Loucy (cell line): Measurements from ENCODE around the gene ESAM.

ENCODE experiments used
- H2AFZ ChIP-seq: fragments of 200-600 bp; sonication (generic); 2 replicates; pipeline ENCODE4 v1.6.0; 2016; ENCODE audit warnings: antibody characterized with exemption, mild to moderate bottlenecking, low read length, moderate library complexity
- H3F3A ChIP-seq: fragments of 200-600 bp; 2 replicates; pipeline ENCODE4 v1.6.0; 2016; ENCODE audit warnings: antibody characterized with exemption, low read depth, mild to moderate bottlenecking
- H3K27me3 ChIP-seq: fragments of 200-600 bp; sonication (generic); 2 replicates; pipeline ENCODE4 v1.6.1; 2014; ENCODE audit warnings: low read length, mild to moderate bottlenecking; ENCODE audit not compliant: insufficient read depth, poor library complexity, severe bottlenecking
- H3K36me3 ChIP-seq: fragments of 200-600 bp; sonication (generic); 2 replicates; pipeline ENCODE4 v1.6.1; 2016; ENCODE audit warnings: low read length; ENCODE audit not compliant: insufficient read depth
- H3K4me1 ChIP-seq: fragments of 200-600 bp; sonication (generic); 2 replicates; pipeline ENCODE4 v1.5.1; 2014; ENCODE audit warnings: low read length, mild to moderate bottlenecking; ENCODE audit not compliant: insufficient read depth, poor library complexity, severe bottlenecking
- H3K4me2 ChIP-seq: fragments of 200-600 bp; sonication (generic); 2 replicates; pipeline ENCODE4 v1.6.0; 2014; ENCODE audit warnings: antibody characterized with exemption, low read length, low read depth, mild to moderate bottlenecking; ENCODE audit not compliant: poor library complexity, severe bottlenecking
- H3K4me3 ChIP-seq: fragments of 200-600 bp; sonication (generic); 2 replicates; pipeline ENCODE4 v1.5.1; 2014; ENCODE audit warnings: low read length, mild to moderate bottlenecking, mixed read lengths; ENCODE audit not compliant: poor library complexity, severe bottlenecking
- H3K79me2 ChIP-seq: fragments of 200-600 bp; sonication (generic); 2 replicates; pipeline ENCODE4 v1.6.1; 2014; ENCODE audit warnings: low read length; ENCODE audit not compliant: insufficient read depth
- H3K9ac ChIP-seq: fragments of 200-600 bp; sonication (generic); 2 replicates; pipeline ENCODE4 v1.6.0; 2014; ENCODE audit warnings: mild to moderate bottlenecking, low read depth, low read length, moderate library complexity; ENCODE audit not compliant: poor library complexity, severe bottlenecking
- H3K9me2 ChIP-seq: fragments of 200-600 bp; sonication (generic); replicated peaks from 2 replicates; pipeline ENCODE4 v1.6.1; 2016; ENCODE audit warnings: low read depth, low read length, mixed read lengths
- H3K9me3 ChIP-seq: fragments of 200-600 bp; sonication (generic); 2 replicates; pipeline ENCODE4 v1.6.1; 2014; ENCODE audit warnings: mild to moderate bottlenecking, antibody characterized with exemption, low read length, low read depth; ENCODE audit not compliant: insufficient read depth
- H4K20me1 ChIP-seq: fragments of 200-600 bp; sonication (generic); 2 replicates; pipeline ENCODE4 v1.6.0; 2014; ENCODE audit warnings: antibody characterized with exemption, low read length, mild to moderate bottlenecking; ENCODE audit not compliant: insufficient read depth, poor library complexity, severe bottlenecking
- CTCF ChIP-seq: fragments of 200-600 bp; sonication (generic); conservative IDR thresholded peaks from 2 replicates; pipeline ENCODE4 v1.5.1; 2014; ENCODE audit warnings: mild to moderate bottlenecking, antibody characterized with exemption, low read length
- EZH2phosphoT487 ChIP-seq: fragments of 200-600 bp; IDR thresholded peaks from 2 replicates; pipeline ENCODE4 v1.6.1; 2018; ENCODE audit warnings: antibody characterized with exemption, mild to moderate bottlenecking, moderate library complexity, borderline replicate concordance

ESAM gene

GRCh38 chr11:124798991-124799347 lies 36.9 kb upstream of the ESAM start:
- H2AFZ ChIP-seq: peak overlapping the region; percentile 98

GRCh38 chr11:124796312-124796711 lies 34.2 kb upstream of the ESAM start:
- H3K27me3 ChIP-seq: peaks cover 3% of the 10 kb centered on the region
- H3K79me2 ChIP-seq: peaks cover 78% of the 10 kb centered on the region
- H3K4me3 ChIP-seq: peak overlapping the region; percentile 45
- no peak overlapping the region for H2AFZ ChIP-seq
- H3F3A ChIP-seq: peaks cover 6% of the 10 kb centered on the region; the same call in 1 of the 2 replicates
- no peaks in the 10 kb centered on the region for H3K36me3 ChIP-seq
- H3K4me2 ChIP-seq: peak overlapping the region; percentile 99
- no peaks in the 10 kb centered on the region for H3K9me2 ChIP-seq
- H3K9ac ChIP-seq: no peak overlapping the region
- no peak for TF ChIP-seq CTCF
- TF ChIP-seq EZH2phosphoT487: no peak
- no peaks in the 10 kb centered on the region for H3K9me3 ChIP-seq
- H3K4me1 ChIP-seq: peaks cover 58% of the 10 kb centered on the region
- peaks cover 58% of the 10 kb centered on the region for H4K20me1 ChIP-seq

More at GRCh38 chr11:124798991-124799347, 36.9 kb upstream of the ESAM start:
- Histone ChIP-seq H3K36me3 (no peaks in the 10 kb centered on the region), H3K79me2 (peaks cover 54% of the 10 kb centered on the region), H3K27me3 (peaks cover 7% of the 10 kb centered on the region), H3K4me2 (peak overlapping the region; percentile 99), H3K4me1 (peaks cover 44% of the 10 kb centered on the region), H3K9me3 (no peaks in the 10 kb centered on the region), H3F3A (peaks cover 5% of the 10 kb centered on the region; the same call in 1 of the 2 replicates), H4K20me1 (peaks cover 43% of the 10 kb centered on the region), H3K9me2 (no peaks in the 10 kb centered on the region), H3K4me3 (peak overlapping the region; percentile 88), H3K9ac (peak overlapping the region; percentile 78)
- TF ChIP-seq CTCF (no peak), EZH2phosphoT487 (no peak)

GRCh38 chr11:124793466-124794278 lies 31.6 kb upstream of the ESAM start:
- H3K4me3 ChIP-seq: no peak overlapping the region
- peaks cover 46% of the 10 kb centered on the region for H3K4me1 ChIP-seq
- no peak overlapping the region for H2AFZ ChIP-seq
- no peak overlapping the region for H3K9ac ChIP-seq
- no peaks in the 10 kb centered on the region for H3K9me2 ChIP-seq
- peaks cover 88% of the 10 kb centered on the region for H3K79me2 ChIP-seq
- no peaks in the 10 kb centered on the region for H3K36me3 ChIP-seq
- no peaks in the 10 kb centered on the region for H3K9me3 ChIP-seq
- TF ChIP-seq EZH2phosphoT487: no peak
- TF ChIP-seq CTCF: peak; percentile 77
- H3K27me3 ChIP-seq: no peaks in the 10 kb centered on the region
- peaks cover 54% of the 10 kb centered on the region for H4K20me1 ChIP-seq
- peaks cover 6% of the 10 kb centered on the region; the same call in 1 of the 2 replicates for H3F3A ChIP-seq
- H3K4me2 ChIP-seq: peak overlapping the region; percentile 38
